SU-DHL-6 (cell line): ENCODE measurements around the gene TTBK2.

Experiments
- H2AFZ ChIP-seq: fragments of 200-600 bp; sonication (generic); 2 replicates; pipeline ENCODE4 v1.6.1; 2014; ENCODE audit warnings: low read depth, mild to moderate bottlenecking, moderate library complexity, mixed read lengths, antibody characterized with exemption, low read length; ENCODE audit not compliant: severe bottlenecking
- H3F3A ChIP-seq: fragments of 200-600 bp; shearing (Covaris generic); 2 replicates; pipeline ENCODE4 v1.6.0; 2016; ENCODE audit warnings: antibody characterized with exemption, mild to moderate bottlenecking; ENCODE audit not compliant: insufficient read depth
- H3K27ac ChIP-seq: fragments of 200-600 bp; sonication (generic); 2 replicates; pipeline ENCODE4 v1.5.1; 2016; ENCODE audit warnings: low read depth, mild to moderate bottlenecking, low read length, moderate library complexity, mixed read lengths
- H3K27me3 ChIP-seq: fragments of 200-600 bp; sonication (generic), shearing (Covaris generic); 2 replicates; pipeline ENCODE4 v1.6.0; 2014; ENCODE audit warnings: mild to moderate bottlenecking, low read length
- H3K36me3 ChIP-seq: fragments of 200-600 bp; sonication (generic); 2 replicates; pipeline ENCODE4 v1.6.1; 2014; ENCODE audit warnings: mild to moderate bottlenecking, low read length, mixed read lengths
- H3K4me2 ChIP-seq: fragments of 300-600, 200-600 bp; shearing (Covaris generic), sonication (generic); 2 replicates; pipeline ENCODE4 v1.6.0; 2014; ENCODE audit warnings: low read length, low read depth, mild to moderate bottlenecking; ENCODE audit not compliant: poor library complexity, severe bottlenecking
- H3K4me3 ChIP-seq: fragments of 200-600 bp; sonication (generic); 2 replicates; pipeline ENCODE4 v1.5.1; 2014; ENCODE audit warnings: antibody characterized with exemption, low read length, mild to moderate bottlenecking, mixed read lengths; ENCODE audit not compliant: insufficient read depth, poor library complexity, severe bottlenecking
- H3K79me2 ChIP-seq: fragments of 200-600 bp; sonication (generic); 2 replicates; pipeline ENCODE4 v1.6.1; 2014; ENCODE audit warnings: mild to moderate bottlenecking, low read length, moderate library complexity; ENCODE audit not compliant: insufficient read depth
- H3K9ac ChIP-seq: fragments of 200-600 bp; sonication (generic); 2 replicates; pipeline ENCODE4 v1.7.0; 2014; ENCODE audit warnings: mild to moderate bottlenecking, low read length
- H3K9me2 ChIP-seq: fragments of 200-600 bp; sonication (generic); replicated peaks from 2 replicates; pipeline ENCODE4 v1.6.1; 2014; ENCODE audit warnings: low read length; ENCODE audit not compliant: insufficient read depth
- H3K9me3 ChIP-seq: fragments of 200-600 bp; sonication (generic); 2 replicates; pipeline ENCODE4 v1.6.1; 2014; ENCODE audit warnings: low read length, mixed read lengths; ENCODE audit not compliant: insufficient read depth
- H4K20me1 ChIP-seq: fragments of 200-600 bp; sonication (generic); 2 replicates; pipeline ENCODE4 v1.6.1; 2014; ENCODE audit warnings: low read depth, mild to moderate bottlenecking, antibody characterized with exemption, low read length, moderate library complexity, mixed read lengths
- EZH2phosphoT487 ChIP-seq: fragments of 200-600 bp; sonication (generic), shearing (Covaris generic); conservative IDR thresholded peaks from 2 replicates; pipeline ENCODE4 v1.6.1; 2018; ENCODE audit warnings: mild to moderate bottlenecking, antibody characterized with exemption, low read length, moderate library complexity, mixed read lengths
- TF ChIP-seq, protein P1 (sequence below): fragments of 200-600 bp; sonication (generic); IDR thresholded peaks from one replicate; pipeline ENCODE4 v1.5.1; 2017; ENCODE audit warnings: antibody characterized with exemption, mild to moderate bottlenecking, low read length, moderate library complexity; ENCODE audit not compliant: insufficient read depth, poor library complexity, severe bottlenecking

Gene TTBK2

DNA sequence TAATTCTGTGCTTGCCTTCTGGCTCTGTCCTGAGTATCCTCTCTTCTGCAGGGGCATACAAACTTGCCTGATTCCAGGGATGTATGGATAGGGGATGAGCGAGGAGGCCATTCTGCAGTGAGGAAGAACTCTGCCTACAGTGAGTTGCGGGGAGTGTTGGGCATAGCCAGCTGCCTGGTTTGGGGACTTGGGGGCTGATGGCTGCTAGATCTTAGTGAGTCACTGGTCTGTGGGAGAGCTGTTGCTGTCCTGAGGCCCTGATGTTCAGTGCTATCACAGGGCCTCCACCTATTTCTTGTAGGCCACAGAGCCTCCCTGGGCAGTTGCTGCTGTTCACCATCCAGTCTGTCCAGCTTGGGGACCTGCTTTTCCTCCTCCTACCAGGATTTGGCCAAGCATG, 204.0 kb downstream of the TTBK2 start:
- Histone ChIP-seq H3K9me3 (no peaks in the 10 kb centered on the region), H3K27ac (no peak overlapping the region)

DNA sequence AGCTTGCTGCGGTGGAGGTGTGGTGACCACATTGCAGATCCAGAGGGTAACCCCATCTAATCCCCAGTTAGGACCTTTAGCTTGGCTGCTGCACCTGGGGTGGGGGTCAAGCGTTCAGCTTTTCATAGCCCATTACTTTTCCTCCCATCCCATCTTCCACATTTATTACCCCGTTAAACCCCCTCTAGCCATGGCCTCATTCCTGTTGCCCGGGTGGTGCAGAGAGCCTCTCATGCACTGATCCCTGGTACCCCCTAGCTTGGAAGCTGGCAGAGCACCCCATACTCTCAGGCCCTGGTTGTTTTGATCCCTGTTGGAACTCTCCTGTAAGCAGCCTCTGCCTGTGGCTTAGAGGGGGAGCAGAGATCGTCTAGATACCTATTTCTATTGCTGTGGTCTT, 204.5 kb downstream of the TTBK2 start:
- Histone ChIP-seq H3K9me3 (no peaks in the 10 kb centered on the region), H3K79me2 (no peaks in the 10 kb centered on the region), H3F3A (no peaks in the 10 kb centered on the region; the same call in 1 of the 2 replicates), H3K36me3 (no peaks in the 10 kb centered on the region), H3K9ac (no peak overlapping the region), H2AFZ (no peak overlapping the region), H3K27me3 (no peaks in the 10 kb centered on the region), H4K20me1 (no peaks in the 10 kb centered on the region), H3K4me2 (no peak overlapping the region), H3K4me3 (no peak overlapping the region), H3K9me2 (no peaks in the 10 kb centered on the region), H3K27ac (no peak overlapping the region)
- no peak for TF ChIP-seq EZH2phosphoT487
- TF ChIP-seq, protein P1, sequence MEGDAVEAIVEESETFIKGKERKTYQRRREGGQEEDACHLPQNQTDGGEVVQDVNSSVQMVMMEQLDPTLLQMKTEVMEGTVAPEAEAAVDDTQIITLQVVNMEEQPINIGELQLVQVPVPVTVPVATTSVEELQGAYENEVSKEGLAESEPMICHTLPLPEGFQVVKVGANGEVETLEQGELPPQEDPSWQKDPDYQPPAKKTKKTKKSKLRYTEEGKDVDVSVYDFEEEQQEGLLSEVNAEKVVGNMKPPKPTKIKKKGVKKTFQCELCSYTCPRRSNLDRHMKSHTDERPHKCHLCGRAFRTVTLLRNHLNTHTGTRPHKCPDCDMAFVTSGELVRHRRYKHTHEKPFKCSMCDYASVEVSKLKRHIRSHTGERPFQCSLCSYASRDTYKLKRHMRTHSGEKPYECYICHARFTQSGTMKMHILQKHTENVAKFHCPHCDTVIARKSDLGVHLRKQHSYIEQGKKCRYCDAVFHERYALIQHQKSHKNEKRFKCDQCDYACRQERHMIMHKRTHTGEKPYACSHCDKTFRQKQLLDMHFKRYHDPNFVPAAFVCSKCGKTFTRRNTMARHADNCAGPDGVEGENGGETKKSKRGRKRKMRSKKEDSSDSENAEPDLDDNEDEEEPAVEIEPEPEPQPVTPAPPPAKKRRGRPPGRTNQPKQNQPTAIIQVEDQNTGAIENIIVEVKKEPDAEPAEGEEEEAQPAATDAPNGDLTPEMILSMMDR: no peak

More for the DNA sequence above, 204.0 kb downstream of the TTBK2 start:
- no peaks in the 10 kb centered on the region for H3K9me2 ChIP-seq
- no peaks in the 10 kb centered on the region; the same call in 1 of the 2 replicates for H3F3A ChIP-seq
- no peaks in the 10 kb centered on the region for H3K79me2 ChIP-seq
- no peaks in the 10 kb centered on the region for H3K36me3 ChIP-seq
- no peak overlapping the region for H3K4me3 ChIP-seq
- no peak overlapping the region for H3K9ac ChIP-seq
- no peaks in the 10 kb centered on the region for H4K20me1 ChIP-seq
- H2AFZ ChIP-seq: no peak overlapping the region
- H3K4me2 ChIP-seq: no peak overlapping the region
- no peaks in the 10 kb centered on the region for H3K27me3 ChIP-seq
- TF ChIP-seq, protein P1: no peak
- no peak for TF ChIP-seq EZH2phosphoT487

DNA sequence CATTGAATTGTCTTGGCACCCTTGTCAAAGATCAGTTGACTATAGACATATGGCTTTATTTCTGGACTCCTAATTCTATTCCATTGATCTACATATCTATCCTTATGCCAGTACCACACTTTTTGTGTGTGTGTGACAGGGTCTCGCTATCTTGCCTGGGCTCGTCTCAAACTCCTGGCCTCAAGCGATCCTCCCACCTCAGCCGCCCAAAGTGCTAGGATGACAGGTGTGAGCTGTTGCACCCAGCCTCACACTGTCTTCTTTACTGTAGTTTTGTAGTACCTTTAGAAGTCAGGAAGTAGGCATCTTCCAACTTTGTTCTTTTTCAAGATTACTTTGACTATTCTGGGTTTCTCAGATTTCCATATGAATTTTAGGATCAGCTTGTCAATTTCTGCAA, 208.0 kb downstream of the TTBK2 start:
- Histone ChIP-seq H3F3A (no peaks in the 10 kb centered on the region; the same call in 1 of the 2 replicates), H3K27me3 (no peaks in the 10 kb centered on the region), H3K9me3 (no peaks in the 10 kb centered on the region), H3K4me2 (no peak overlapping the region), H3K9me2 (no peaks in the 10 kb centered on the region), H3K9ac (no peak overlapping the region), H4K20me1 (no peaks in the 10 kb centered on the region), H2AFZ (no peak overlapping the region), H3K79me2 (no peaks in the 10 kb centered on the region), H3K36me3 (no peaks in the 10 kb centered on the region), H3K4me3 (no peak overlapping the region), H3K27ac (no peak overlapping the region)
- TF ChIP-seq, protein P1: no peak
- TF ChIP-seq EZH2phosphoT487: no peak
